Measurements from ENCODE around the gene STAMBPL1.

Gene STAMBPL1

DNA sequence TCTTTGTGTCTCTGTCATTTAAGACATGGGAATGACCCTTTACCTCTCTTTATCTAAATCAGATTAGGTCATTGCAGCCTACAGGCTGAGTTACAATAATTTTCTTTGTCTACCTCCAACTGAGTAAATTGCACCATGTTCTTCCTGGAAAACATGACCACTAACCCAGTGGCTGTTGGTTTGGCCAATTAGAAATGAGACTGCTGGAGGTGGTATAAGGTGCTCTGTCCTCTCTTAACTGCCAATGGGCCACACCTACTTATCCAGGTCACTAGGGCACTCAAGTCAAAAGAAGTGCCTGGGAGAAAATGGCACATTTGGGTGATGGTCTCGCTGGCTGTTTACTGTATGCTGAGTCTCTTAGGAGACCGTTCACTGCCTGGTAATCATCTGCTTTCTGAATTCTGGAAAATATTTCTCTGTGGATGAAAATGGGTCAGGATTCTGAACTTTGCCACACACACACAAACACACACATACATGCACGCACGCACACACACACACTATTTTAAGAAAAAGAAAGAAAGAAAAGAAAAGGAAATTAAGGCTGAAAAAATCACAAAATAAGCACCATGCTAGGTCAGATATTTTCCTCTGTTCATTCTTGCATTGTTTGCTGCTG, 16.4 kb downstream of the STAMBPL1 start:
- TF ChIP-seq, protein P1, sequence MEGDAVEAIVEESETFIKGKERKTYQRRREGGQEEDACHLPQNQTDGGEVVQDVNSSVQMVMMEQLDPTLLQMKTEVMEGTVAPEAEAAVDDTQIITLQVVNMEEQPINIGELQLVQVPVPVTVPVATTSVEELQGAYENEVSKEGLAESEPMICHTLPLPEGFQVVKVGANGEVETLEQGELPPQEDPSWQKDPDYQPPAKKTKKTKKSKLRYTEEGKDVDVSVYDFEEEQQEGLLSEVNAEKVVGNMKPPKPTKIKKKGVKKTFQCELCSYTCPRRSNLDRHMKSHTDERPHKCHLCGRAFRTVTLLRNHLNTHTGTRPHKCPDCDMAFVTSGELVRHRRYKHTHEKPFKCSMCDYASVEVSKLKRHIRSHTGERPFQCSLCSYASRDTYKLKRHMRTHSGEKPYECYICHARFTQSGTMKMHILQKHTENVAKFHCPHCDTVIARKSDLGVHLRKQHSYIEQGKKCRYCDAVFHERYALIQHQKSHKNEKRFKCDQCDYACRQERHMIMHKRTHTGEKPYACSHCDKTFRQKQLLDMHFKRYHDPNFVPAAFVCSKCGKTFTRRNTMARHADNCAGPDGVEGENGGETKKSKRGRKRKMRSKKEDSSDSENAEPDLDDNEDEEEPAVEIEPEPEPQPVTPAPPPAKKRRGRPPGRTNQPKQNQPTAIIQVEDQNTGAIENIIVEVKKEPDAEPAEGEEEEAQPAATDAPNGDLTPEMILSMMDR (IDR thresholded peaks at IDR 0.05; ENCODE audit: control insufficient read depth, insufficient read depth, low read depth, low read length, missing control alignments): no peak
- no peak overlapping the region for H3K4me3 ChIP-seq (ENCODE audit: control insufficient read depth, low read depth, low read length)
- DNase-seq (ENCODE audit: low read depth): no peak

DNA sequence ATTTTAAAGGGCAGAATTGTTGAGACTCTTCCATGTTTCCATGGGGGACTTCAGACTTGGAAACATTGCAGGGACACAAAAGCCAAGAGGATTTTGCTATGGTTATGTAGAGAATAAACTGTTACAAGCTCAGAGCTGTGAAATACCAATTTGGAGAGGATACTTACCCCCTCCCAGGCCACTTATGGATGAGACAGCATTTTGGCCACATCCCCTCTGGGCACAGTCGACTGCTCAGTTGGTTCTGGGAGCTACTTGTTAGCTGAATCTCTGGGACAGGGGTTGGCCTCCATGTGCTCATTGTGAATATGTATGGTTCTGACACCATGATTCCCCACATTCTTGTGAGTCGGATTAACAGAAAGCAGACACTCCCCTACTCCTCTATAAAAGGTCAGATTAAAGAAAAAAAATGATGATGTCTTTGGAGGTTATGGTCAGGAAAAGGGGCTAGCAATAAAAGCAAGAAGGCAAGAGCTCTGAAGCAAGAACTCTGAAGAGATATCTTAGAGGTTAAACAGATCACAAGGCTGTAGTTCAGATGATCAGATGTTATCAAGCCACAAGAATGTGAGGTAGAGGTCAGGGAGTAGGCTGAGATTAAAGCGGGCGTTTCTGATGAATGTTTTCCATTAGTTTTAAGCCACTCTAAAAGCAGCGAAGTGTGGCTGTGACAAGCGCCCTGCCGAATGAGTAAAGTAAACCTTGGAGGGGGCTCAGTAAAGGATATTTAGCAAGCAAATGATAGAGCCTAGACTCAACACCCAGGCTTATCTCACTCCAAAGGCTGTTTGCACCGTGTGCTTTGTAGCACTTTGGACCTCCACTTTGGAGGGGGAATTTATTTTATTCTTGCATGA, 17.2 kb downstream of the STAMBPL1 start:
- no peak overlapping the region for H3K4me3 ChIP-seq (ENCODE audit: control insufficient read depth, low read depth, low read length)
- TF ChIP-seq, protein P1 (IDR thresholded peaks at IDR 0.05; ENCODE audit: control insufficient read depth, insufficient read depth, low read depth, low read length, missing control alignments): no peak
- DNase-seq (ENCODE audit: low read depth): no peak

DNA sequence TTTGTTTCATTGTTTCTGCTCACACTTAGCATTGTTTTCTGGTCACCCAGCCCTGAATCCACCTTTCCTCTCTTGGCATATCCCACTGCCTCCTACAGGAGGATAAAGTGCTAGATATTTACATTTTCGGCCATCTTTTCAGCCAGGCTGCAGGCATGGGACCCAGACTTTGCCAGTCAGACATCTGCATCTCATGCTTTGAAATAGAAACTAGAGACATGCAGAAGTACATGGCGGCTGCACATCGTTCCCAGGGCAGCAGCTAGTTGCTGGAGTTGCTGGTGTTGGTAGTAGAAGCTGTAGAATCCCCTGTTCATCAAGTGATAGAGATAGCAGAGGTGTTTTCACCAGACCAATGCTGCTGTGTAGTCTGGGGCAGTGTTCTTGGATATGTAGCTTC, 18.7 kb downstream of the STAMBPL1 start:
- TF ChIP-seq, protein P1 (IDR thresholded peaks at IDR 0.05; ENCODE audit: control insufficient read depth, insufficient read depth, low read depth, low read length, missing control alignments): no peak
- DNase-seq (ENCODE audit: low read depth): no peak
- H3K4me3 ChIP-seq (ENCODE audit: control insufficient read depth, low read depth, low read length): no peak overlapping the region

DNA sequence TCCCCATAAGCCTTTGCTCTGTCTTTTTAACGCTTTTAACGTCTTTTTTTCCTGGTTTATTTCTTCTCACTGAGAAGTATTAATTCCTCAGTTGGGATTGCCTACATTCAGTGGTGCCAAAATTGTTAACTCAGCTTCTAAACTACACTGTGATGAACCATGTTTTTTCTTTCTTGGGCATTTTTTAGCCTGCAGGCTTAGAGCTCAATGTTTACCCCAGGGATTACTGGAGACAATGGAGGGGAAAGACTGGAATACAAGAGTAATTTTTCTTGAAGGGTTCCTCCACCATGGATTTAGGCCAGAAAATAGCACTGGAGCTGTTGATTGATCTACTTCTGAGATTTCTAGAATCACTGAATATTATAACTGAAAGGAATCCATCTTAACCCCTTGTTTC, 19.8 kb downstream of the STAMBPL1 start:
- H3K4me3 ChIP-seq (ENCODE audit: control insufficient read depth, low read depth, low read length): no peak overlapping the region
- DNase-seq (ENCODE audit: low read depth): no peak
- TF ChIP-seq, protein P1 (IDR thresholded peaks at IDR 0.05; ENCODE audit: control insufficient read depth, insufficient read depth, low read depth, low read length, missing control alignments): no peak

DNA sequence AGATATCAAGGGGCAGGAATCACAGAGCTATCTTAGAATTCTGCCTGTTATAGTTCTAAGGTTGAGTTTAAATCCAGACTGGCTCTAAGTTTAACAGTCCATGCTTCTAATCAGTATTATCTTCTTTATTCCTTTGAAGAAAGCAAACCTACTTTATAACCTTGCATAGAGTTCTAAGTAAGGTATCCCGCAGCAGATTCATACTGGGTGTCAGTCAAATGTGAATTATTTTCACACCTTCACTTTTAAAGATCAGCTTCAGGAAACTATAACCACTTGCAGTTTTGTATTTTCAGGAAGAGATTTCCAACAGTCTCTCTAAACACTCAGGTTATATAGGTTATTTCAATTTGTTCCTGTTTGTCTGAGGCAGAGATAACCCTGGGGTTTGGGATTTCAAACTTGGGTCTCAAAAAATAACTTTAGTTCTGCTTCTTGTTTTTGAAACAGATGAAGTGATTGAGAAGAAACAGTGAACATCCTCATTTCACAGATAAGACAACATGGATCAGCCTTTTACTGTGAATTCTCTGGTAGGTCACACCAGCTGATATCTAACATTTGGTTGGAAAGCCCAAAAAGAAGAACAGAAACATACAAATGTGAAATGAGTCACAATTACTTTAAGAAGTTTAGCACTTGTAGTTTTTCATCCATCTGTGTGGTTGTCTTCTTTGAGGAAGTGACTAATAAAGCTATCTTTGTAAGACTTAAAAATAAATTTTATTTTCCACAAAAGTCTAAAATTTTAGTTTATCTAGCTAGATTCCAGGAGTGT, 21.4 kb downstream of the STAMBPL1 start:
- no peak overlapping the region for H3K4me3 ChIP-seq (ENCODE audit: control insufficient read depth, low read depth, low read length)
- TF ChIP-seq, protein P1 (IDR thresholded peaks at IDR 0.05; ENCODE audit: control insufficient read depth, insufficient read depth, low read depth, low read length, missing control alignments): no peak
- no peak for DNase-seq (ENCODE audit: low read depth)

DNA sequence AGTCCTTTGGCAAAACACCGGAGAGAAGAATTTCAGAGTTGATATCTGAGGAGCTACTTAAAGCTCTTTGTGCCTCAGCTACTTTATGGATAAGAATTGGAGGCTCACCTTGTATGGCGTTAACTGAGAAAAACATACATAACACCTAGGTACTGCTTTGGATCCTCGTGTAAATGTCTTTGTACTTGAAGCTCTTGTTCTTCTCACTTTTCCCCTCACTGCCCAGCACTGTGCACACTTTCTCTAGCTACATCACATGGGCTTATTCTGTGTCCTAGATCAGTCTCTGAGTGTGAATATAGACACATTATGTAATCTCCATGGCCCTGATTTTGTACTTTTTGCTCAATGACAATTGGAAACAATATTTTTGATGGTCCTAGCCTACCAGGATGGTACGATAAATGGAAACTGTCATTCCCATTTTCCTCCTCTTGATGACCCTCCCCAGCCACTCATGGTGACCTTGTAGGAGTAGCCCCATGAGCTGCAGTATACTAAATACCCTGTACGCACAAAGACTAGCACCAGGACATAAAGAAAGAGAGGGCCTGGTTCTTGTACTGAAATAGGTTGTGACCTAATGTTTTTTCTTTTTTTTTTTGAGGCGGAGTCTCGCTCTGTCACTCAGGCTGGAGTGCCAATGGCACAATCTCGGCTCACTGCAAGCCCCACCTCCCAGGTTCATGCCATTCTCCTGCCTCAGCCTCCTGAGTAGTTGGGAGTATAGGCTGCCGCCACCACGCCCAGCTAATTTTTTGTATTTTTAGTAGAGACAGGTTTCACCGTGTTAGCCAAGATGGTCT, 22.1 kb downstream of the STAMBPL1 start:
- TF ChIP-seq, protein P1 (IDR thresholded peaks at IDR 0.05; ENCODE audit: control insufficient read depth, insufficient read depth, low read depth, low read length, missing control alignments): no peak
- no peak for DNase-seq (ENCODE audit: low read depth)
- H3K4me3 ChIP-seq (ENCODE audit: control insufficient read depth, low read depth, low read length): no peak overlapping the region

Measured in AG09309 (cell line).